ENCODE results near the gene PARN. TPM values are rescaled to one million over a fixed set of nuclear protein-coding genes. Genes with fewer than 3 reads are reported as not detected.

The PARN gene, protein sequence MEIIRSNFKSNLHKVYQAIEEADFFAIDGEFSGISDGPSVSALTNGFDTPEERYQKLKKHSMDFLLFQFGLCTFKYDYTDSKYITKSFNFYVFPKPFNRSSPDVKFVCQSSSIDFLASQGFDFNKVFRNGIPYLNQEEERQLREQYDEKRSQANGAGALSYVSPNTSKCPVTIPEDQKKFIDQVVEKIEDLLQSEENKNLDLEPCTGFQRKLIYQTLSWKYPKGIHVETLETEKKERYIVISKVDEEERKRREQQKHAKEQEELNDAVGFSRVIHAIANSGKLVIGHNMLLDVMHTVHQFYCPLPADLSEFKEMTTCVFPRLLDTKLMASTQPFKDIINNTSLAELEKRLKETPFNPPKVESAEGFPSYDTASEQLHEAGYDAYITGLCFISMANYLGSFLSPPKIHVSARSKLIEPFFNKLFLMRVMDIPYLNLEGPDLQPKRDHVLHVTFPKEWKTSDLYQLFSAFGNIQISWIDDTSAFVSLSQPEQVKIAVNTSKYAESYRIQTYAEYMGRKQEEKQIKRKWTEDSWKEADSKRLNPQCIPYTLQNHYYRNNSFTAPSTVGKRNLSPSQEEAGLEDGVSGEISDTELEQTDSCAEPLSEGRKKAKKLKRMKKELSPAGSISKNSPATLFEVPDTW
- 20.4 and 26.2 TPM in 2 replicates for total RNA-seq

DNA sequence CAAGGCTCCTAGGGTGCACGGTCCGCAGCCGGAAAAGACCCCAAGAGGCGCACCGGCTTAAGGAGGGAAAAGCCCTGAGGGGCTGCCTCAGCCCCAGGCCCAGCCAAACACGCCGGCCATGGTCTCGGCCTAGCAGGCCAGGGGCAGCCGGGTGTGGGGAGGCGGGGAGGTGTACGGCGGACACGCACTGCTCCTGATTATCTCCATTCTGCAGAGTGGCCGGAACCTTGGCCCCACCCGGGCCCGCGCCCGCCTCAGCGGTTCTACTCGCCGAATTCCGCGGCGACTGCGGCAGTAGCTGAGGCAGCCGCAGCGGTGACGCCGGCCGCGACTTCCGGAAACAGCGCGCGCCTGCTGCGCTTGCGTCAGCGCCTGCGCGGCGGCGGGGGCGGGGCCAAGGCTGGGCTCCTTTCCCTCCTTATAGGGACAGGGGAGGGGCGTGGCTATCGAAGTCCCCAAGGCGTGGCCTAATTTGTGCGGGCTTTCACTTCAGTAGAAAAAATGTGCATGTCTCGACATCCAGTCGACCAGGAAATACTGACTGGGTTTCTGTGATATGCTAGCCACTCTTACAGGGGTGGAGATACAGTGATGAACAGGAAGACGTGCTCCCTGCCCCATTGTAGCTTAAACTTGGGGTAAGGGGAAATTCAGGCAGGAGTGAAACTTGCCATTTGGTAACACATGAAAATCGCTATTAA, at the start of gene PARN:
PARN (minus strand) TSS at position 342 of the 701 bp plus-strand sequence; CDS start at position 207, 135 bp downstream.

GRCh38 chr16:14632693-14633569, 2.9 kb upstream of the PARN start, which contains the start of gene BFAR:
BFAR (plus strand) TSS chr16:14632951; CDS start chr16:14644347, 11,396 bp downstream.

Other genes starting within 250 kb of the PARN start
- gene BFAR, start 2.7 kb upstream of the PARN start, total RNA-seq: 76.4 and 77.0 TPM in 2 replicates
- not detected in 2 replicates for gene PLA2G10, start 64.0 kb upstream of the PARN start, total RNA-seq
- gene NPIPA3, start 73.2 kb upstream of the PARN start, total RNA-seq: 0.33 TPM in 1 of 2 replicates, not detected in the other
- 0.33 TPM in 1 of 2 replicates, not detected in the other for gene NPIPA2, start 112.3 kb upstream of the PARN start, total RNA-seq
- gene NOMO1, start 203.5 kb upstream of the PARN start, total RNA-seq: 68.8 and 80.9 TPM in 2 replicates

All from mammary microvascular endothelial cell (primary cell).